Cardiac septum (tissue), 1 donor: ENCODE data around the gene KCNQ4. TPM values are rescaled to one million over a fixed set of nuclear protein-coding genes. Genes with fewer than 3 reads are reported as not detected.

Source experiments
- DNase-seq: peaks from one replicate; pipeline ENCODE4 v3.0.0-alpha.2; 2020; ENCODE audit warnings: low spot score
- intact Hi-C: fragments of 100-400 bp; cut with DNase I; formaldehyde crosslinking; loops from one replicate; pipeline ENCODE4 v1.14.0; 2022
- total RNA-seq: library from RNA; stranded (reverse); fragmentation: NEBNext Ultra II Directional; extraction: Animal tissue kit (Norgen Biotek cat#: 25700); gene quantifications from one replicate; pipeline ENCODE4 v1.2.1, GENCODE V29; 2021
- donor health status: DM: no; HTN: no; CAD: no.

The KCNQ4 gene
- total RNA-seq, 1 donor from 2014 or later = 3.6 TPM

- peak; percentile 86 for DNase-seq
- intact Hi-C loops = loop anchor here (1.0 to 5.0 kb wide), 3 partner anchors 77 to 183 kb away; partner anchors contain the start of gene RIMS3
Measured at GRCh38 chr1:40849801-40850592, 66.4 kb downstream of the KCNQ4 start.

GRCh38 chr1:40851643-40852042 is 68.1 kb downstream of the KCNQ4 start:
- intact Hi-C loops = loop anchor here (2.0 kb wide), 1 partner anchor 79 kb away; no protein-coding TSS in a partner anchor
- no peak for DNase-seq

- intact Hi-C loops = no loop called here
- DNase-seq = no peak
Measured at GRCh38 chr1:40853113-40853884, 69.7 kb downstream of the KCNQ4 start.

GRCh38 chr1:40853885-40854170 is 70.2 kb downstream of the KCNQ4 start:
- intact Hi-C loops = no loop called here
- no peak for DNase-seq

- intact Hi-C loops = no loop called here
- DNase-seq = no peak
Measured at GRCh38 chr1:40855513-40855912, 71.9 kb downstream of the KCNQ4 start.

- no peak for DNase-seq
- intact Hi-C loops = no loop called here
Measured at GRCh38 chr1:40856116-40856515, 72.5 kb downstream of the KCNQ4 start.

GRCh38 chr1:40856656-40857302 is 73.2 kb downstream of the KCNQ4 start:
- intact Hi-C loops = no loop called here
- no peak for DNase-seq

- DNase-seq = no peak
- intact Hi-C loops = no loop called here
Measured at GRCh38 chr1:40857737-40858136, 74.2 kb downstream of the KCNQ4 start.

- DNase-seq = no peak
- intact Hi-C loops = no loop called here
Measured at GRCh38 chr1:40858856-40859416, 75.3 kb downstream of the KCNQ4 start.

GRCh38 chr1:40860706-40861223 is 77.2 kb downstream of the KCNQ4 start:
- DNase-seq = no peak
- intact Hi-C loops = no loop called here

- intact Hi-C loops = no loop called here
- DNase-seq = no peak
Measured at GRCh38 chr1:40861224-40862003, 77.8 kb downstream of the KCNQ4 start.

GRCh38 chr1:40862008-40862863 is 78.6 kb downstream of the KCNQ4 start, which contains the start of gene CITED4:
Gene CITED4, minus strand, starts transcription at chr1:40862363. Its CDS starts 236 bp downstream, at chr1:40862127.
- intact Hi-C loops = no loop called here

GRCh38 chr1:40868051-40868723 is 84.6 kb downstream of the KCNQ4 start:
- intact Hi-C loops = no loop called here
- DNase-seq = no peak

More at GRCh38 chr1:40862008-40862863, 78.6 kb downstream of the KCNQ4 start, which contains the start of gene CITED4:
- peak; percentile 99 for DNase-seq

- intact Hi-C loops = no loop called here
- DNase-seq = no peak
Measured at GRCh38 chr1:40870135-40870728, 86.6 kb downstream of the KCNQ4 start.

- no peak for DNase-seq
- intact Hi-C loops = no loop called here
Measured at GRCh38 chr1:40872276-40872675, 88.7 kb downstream of the KCNQ4 start.

- intact Hi-C loops = no loop called here
- DNase-seq = no peak
Measured at GRCh38 chr1:40873863-40874472, 90.4 kb downstream of the KCNQ4 start.

- intact Hi-C loops = no loop called here
Measured at GRCh38 chr1:40876436-40876761, 92.8 kb downstream of the KCNQ4 start.

More at GRCh38 chr1:40876436-40876761, 92.8 kb downstream of the KCNQ4 start:
- no peak for DNase-seq
